ENCODE data around the gene ZNF442.
"Not testable (repeated sequence)": the region's sequence is repeated elsewhere in the genome, so short reads cannot be mapped to it uniquely, and the experiment has no call there.

ZNF442 gene

DNA sequence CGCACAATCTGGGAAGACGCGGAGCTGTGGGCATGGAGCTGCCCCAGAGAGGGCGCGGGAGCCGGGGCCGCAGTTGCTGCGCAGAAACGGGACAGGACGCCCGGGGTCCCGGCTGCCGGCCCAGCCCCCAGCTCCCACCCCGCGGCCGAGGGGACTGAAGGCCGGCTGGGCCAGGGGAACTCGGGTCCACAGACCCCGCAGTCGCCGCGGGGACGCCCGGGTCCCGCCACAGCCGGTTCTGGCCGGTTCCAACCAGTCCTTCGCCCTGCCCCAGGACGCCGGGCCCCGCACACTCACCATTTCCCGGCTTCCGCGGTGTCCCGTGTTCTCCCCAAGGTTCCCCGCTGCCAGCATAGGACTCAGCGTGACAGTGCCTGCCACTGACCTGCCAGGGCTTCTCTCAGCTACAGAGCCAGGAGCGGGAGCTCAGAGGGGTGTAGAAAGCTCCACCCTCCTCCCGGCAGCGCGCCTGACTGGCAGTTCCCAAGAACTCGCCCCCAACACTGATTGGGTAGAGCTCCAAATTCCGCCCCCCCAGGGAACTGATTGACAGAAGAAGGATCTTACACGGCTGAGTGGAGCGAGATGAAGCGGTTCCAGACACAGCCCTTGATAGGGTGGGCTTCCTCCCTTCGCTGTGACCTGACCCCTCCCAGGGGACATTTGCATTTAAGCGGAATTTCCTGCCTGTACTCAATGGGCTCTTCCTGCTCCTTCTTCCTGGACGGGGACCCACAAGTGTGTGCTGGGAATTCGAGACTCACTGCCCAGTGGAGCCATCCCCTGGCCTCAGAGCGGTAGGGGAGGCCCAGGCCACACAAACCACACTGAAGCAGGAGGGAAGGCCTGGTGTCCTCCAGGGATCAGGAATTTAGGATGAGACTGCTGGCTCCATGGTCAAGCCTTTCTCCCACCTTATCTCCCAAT lies at the start of gene ZNF442:
Gene ZNF442 (minus strand): TSS at position 448 of the 927 bp plus-strand sequence. CDS start 2,052 bp downstream, outside the sequence.
- DNase-seq = peak; percentile 79

DNA sequence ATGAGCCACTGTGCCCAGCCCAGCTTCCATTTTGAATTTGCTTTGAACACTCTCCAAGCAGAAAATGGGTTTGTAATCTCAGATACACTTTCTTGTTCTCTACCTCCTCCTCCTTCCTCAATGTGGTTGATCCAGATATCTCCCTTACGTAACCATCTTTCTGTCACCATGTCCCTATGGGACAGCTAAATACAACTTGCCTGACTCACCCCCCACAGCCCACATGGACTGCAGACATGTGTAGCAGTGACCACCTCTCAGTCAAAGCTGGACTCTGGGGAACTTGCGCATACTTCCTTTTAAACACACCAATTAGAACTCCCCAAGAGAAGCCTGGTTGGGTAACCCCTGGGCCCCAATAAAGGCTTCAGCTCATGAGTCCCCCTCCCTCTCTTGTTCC lies 46.4 kb upstream of the ZNF442 start:
- no peak for DNase-seq

DNA sequence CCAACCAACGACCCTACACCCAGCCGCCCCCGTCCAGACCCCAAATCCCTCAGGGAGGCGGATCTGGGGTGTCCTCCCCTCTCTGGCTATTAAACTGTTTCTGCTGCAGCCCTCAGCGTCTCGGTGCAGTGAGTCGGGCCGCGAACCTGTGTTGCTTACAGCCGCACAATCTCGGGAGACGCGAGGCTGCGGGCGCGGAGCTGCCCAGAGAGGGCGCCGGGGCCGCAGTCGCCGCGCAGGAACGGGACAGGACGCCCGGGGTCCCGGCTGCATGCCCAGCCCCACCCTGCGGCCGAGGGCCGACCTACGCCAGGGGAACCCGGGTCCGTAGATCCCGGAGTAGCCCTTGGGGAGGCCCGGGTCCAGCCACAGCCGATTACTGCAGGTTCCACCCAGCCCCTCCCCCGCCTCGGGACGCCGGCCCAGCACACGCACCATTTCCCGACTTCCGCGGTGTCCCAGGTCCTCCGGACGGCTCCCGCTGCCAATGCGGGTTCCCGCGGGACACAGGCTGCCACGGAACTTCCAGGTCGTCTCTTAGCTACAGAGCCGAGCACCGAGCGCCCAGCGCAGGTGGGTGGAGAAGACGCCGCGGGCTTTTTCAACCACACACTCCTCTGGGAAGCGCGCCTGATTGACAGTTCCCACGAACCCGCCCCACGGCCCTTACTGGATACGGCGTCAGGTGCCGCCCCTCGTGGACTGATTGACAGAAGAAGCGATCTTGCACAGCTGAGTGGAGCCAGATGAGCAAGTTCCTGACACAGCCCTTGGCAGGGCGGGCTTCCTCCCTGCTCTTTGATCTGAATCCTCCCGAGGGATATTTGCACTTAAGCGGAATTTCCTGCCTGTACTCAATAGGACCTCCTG lies 35.4 kb upstream of the ZNF442 start, which contains the start of gene ZNF799:
Gene ZNF799 (minus strand): TSS at position 639 of the 870 bp plus-strand sequence. CDS start 201 bp downstream, at position 438.
- peak; percentile 92 for DNase-seq

DNA sequence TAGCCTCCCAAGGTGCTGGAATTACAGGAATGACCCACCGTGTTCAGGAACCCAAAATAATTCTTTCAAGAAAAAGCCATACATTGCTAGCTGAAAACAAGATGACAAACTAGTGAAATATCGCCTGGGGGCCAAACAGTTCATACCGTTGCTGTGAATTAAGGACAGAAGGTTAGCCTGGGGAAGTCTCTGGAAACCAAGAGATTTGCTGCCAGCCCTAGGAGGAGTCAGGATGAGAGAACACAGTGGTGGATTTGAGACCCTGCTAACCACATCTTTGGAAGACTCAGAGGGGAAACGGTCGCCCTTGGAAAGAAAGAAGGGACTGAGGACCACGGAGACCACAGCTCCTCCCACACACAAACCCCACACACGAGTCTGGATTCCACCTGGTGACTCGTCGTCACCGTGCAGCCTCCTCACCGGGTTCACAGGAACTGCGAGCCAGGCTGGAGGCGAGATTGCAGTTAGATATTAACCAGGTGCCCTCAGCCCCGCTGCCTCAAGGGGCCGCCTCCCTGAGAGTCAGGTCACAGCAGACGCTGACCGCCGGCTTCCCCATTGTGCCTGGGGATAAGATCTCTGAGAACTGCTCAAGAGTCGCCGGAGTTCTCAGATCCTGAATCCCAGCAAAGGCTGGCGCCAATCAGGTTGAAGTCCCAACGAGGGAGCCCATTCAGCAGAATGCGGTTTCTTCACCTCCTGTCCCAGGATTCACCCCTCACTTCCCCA lies 34.6 kb upstream of the ZNF442 start:
- DNase-seq = not testable (repeated sequence)

DNA sequence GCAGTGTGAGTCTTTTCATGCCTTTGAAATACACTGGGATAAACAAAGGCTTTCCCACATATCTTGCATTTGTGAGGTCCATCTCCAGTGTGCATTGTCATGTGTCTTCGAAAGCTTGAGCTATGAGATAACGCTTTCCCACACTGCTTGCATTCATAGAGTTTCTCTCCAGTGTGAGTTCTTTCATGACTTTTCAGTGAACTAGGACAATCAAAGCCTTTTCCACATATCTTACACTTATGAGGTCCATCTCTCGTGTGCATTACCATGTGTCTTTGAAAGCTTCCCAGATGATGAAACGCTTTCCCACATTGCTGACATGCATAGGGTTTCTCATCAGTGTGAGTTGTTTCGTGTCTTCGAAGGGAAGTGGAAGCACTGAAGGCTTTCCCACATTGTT lies 25.7 kb upstream of the ZNF442 start:
- not testable (repeated sequence) for DNase-seq

DNA sequence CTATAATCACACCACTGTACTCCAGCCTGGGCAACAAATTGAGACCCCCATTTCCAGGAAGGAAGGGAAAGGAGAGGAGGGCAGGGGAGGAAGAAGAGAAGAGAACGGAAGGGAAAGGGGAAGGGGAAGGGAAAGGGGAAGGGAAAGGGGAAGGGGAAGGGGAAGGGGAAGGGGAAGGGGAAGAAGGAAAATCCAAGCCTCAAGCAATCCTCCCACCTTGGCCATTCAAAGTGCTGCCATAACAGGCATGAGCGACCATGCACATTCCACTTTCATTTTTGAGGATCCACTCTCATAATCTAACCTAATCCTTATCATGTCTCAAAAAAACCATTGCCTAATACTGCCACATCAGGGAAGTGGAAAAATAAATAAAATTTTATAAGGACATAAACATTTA lies 20.9 kb upstream of the ZNF442 start:
- not testable (repeated sequence) for DNase-seq

DNA sequence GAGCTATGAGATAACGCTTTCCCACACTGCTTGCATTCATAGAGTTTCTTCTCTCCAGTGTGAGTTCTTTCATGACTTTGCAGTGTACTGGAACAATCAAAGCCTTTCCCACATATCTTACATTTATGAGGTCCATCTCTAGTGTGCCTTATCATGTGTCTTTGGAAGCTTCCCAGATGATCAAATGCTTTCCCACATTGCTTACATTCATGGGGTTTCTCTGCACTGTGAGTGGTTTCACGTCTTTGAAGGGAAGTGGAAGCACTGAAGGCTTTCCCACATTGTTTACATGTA lies 14.9 kb upstream of the ZNF442 start:
- no peak for DNase-seq

DNA sequence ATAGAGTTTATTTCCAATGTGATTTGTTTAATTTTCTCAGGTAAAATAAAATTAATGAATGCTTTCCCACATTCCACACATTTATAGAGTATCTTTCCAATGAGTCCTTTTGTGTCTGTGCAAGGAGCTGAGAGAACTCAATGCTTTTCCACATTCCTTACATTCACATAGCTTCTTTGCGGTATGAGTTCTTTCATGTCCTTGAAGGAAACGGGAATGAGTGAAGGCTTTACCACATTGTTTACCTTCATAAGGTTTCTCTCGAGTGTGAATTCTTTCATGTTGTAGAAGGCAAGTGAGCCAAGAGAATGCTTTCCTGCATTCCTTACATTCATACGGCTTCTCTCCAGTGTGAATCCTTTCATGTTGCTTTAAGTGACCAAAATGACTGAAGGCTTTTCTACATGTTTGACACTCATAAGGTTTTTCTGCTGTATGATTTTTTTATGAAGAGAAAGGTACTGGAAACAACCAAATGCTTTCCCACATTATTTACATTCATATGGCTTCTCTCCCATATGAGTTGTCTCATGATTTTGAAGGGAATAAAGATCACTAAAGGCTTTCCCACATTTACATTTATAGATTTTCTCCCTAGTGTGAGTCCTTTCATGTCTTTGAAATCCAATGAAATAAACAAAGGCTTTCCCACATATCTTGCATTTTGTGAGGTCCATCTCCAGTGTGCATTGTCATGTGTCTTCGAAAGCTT lies 14.4 kb upstream of the ZNF442 start:
- no peak for DNase-seq

DNA sequence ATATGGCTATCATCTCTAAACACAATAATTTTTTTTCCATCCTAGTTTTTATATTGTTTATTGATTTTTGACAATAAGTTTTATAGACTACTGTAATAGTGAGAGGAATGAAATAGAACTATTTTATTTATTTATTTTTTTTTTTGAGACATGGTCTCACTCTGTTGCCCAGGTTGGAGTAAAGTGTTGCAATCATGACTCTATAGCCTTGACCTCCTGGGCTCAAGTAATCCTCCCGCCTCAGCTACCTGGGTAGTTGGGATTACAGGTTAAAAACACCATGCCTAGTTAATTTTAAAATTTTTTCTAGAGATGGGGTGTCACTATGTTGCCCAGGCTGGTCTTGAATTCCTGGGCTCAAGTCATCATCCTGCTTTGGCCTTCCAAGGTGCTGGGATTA lies 8.5 kb upstream of the ZNF442 start:
- DNase-seq = no peak

DNA sequence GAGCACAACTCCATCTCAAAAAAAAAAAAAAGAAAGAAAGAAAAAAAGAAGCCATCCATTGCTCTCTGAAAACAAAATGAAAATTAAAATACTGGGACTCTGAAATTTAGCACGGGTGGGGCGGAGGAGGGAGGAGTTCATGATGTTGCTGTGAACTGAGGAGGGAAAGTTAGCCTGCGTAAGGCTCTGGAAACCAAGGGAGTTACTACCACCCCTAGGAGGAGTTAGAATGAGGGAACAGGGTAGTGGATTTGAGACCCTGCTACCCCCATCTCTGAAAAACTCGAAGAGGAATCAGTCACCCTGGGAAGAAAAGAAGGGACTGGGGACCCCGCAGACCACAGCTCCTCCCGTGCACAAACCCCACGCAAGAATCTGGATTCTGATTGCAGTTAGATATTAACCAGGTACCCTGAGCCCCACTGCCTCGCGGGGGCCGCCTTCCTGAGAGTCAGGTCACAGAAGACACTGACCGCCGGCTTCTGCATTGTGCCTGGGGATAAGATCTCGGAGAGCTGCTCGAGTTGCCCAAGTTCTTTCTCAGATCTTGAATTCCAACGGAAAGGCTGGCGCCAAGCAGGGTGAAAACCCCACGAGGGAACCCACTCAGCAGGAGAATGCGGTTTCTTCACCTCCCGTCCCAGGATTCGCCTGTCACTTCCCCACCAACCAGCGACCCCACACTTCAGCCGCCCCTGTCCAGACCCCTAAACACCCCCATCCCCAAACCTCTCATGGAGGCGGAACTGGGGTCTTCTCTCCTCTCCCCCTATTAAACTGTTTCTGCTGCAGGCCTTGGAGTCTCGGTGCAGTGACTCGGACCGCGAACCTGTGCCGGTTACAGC lies 870 bp downstream of the ZNF442 start:
- DNase-seq = no peak

DNA sequence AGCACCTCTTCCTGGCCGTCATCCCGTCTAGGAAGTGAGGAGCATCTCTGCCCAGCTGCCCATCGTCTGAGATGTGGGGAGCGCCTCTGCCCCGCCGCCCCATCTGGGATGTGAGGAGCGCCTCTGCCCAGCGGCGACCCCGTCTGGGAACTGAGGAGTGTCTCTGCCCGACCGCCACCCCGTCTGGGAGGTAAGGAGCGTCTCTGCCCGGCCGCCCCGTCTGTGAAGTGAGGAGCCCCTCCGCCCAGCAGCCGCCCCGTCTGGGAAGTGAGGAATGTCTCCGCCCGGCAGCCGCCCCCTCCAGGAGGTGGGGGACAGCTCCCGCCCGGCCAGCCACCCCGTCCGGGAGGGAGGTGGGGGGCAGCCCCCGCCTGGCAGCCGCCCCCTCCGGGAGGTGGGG lies 3.2 kb downstream of the ZNF442 start:
- not testable (repeated sequence) for DNase-seq

DNA sequence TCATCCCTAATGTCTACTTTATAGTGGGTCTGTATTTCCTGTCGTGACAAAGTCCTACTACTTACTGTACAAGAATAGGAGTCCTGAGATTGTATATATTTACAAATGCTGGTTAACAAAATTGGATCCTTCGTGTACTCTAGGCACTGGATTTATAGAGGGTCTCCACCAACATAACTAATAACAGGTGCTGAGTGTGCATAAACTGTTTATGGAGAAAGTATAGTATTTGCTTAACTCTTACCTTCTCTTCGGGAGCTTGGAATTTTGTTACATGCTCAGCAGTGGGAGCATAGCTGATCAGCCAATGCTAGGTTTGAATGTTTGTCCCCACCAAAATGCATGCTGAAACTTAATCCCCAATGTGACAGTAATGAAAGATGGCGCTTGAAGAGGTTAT lies 12.1 kb downstream of the ZNF442 start:
- no peak for DNase-seq

DNA sequence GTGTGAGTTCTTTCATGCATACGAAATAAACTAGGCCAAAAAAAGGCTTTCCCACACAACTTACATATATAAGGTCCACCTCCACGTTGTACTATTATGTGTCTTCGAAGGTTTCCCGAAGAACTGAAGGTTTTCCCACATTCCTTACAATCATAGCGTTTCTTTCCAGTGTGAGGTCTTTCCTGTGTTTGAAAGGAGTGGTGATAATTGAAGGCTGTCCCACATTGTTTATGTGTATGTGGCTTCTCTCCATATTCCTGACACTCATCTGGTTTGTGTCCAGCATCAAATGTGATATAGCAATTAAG lies 14.6 kb downstream of the ZNF442 start:
- no peak for DNase-seq

DNA sequence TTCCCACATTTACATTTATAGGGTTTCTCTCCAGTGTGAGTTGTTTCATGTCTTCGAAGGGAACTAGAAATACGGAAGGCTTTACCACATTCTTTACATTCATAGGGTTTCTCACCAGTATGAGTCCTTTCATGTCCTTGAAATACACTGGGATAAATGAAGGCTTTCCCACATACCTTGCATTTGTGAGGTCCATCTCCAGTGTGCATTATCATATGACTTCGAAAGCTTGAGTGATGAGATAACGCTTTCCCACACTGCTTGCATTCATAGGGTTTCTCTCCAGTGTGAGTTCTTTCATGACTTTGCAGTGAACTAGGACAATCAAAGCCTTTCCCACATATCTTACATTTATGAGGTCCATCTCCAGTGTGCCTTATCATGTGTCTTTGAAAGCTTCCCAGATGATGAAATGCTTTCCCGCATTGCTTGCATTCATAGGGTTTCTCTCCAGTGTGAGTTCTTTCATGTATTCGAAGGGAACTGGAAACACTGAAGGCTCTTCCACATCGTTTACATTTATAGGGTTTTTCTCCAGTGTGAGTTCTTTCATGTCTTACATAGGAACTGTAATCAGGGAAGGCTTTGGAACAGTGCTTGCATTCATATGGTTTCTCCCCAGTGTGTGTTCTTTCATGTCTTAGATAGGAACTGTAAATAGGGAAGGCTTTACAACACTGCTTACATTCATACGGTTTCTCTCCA lies 15.1 kb downstream of the ZNF442 start:
- DNase-seq = no peak

DNA sequence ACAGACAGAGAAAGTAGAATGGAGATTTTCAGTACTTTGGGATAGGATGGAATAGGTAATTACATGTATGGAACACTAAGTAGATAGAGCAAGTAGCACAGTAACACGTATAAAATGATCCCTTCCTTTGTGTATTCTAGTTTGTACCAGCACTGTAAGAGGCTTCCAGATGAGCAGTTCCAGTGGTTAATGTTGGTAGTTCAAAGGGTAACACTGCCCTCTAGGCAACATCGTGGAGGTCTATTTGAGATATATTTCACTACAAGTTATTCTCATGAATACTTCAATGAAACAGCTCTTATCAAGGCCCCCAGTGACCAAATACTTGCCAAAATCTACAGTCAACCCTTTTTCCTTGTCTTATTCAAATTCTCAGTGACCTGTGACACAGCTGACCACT lies 18.6 kb downstream of the ZNF442 start:
- DNase-seq = no peak

DNA sequence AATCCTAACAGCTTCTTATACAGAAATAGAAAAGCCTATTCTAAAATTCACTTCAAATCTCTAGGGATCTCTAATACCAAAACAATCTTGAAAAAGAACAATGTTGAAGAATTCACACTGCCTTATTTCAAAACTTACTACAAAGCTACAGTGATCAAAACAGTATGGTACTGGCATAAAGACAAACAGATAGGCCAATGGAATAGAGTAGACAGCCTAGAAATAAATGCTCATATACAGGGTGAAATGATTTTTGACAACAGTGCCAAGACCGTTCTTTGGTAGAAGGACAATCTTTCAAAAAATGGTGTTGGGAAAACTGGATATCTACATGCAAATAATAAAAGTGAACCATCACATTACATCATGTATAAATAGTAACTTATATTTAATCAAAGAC lies 20.3 kb downstream of the ZNF442 start:
- DNase-seq = no peak

DNA sequence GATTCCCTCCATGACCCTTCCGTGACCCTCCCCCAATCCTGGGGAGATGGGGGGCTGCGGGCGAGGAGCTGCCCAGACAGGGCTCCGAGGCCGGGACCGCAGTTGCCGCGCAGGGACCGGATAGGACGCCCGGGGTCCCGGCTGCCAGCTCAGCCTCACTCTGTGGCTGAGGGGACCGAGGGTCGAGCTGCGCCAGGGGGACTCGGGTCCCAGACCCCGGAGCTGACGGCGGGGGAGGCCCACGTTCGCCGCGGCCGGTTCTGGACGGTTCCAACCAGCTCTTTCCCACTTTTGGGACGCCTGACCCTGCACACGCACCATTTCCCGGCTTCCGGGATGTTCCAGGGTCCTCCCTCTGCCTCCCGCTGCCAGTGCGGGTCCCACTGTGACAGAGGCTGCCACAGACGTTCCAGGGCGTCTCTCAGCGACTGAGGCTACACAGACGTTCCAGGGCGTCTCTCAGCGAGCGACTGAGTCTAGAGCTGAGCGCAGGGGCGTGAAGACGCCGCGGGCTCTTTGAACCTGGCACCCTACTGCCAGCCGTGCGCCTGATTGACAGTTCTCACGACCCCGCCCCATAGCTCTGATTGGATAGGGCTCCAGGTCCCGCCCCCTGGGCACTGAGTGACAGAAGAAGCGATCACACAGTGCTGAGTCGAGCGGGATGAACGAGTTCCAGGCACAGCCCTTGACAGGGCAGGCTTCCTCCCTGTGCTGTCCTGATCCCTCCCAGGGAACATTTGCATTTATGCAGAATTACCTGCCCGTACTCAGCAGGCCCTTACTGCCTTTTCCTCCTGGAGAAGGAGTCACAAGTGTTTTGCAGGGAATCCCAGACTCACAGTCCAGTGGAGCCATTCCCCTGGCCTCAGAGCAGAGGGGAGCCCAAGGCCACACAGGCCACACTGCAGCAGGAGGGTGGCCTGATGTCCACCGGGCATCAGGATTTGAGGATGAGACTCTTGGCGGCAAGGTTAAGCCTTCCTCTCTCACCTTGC lies 32.0 kb downstream of the ZNF442 start, which contains the start of gene ZNF563:
Gene ZNF563 (minus strand): TSS at position 472 of the 998 bp plus-strand sequence. CDS start 151 bp downstream, at position 321.
- DNase-seq = peak; percentile 86

DNA sequence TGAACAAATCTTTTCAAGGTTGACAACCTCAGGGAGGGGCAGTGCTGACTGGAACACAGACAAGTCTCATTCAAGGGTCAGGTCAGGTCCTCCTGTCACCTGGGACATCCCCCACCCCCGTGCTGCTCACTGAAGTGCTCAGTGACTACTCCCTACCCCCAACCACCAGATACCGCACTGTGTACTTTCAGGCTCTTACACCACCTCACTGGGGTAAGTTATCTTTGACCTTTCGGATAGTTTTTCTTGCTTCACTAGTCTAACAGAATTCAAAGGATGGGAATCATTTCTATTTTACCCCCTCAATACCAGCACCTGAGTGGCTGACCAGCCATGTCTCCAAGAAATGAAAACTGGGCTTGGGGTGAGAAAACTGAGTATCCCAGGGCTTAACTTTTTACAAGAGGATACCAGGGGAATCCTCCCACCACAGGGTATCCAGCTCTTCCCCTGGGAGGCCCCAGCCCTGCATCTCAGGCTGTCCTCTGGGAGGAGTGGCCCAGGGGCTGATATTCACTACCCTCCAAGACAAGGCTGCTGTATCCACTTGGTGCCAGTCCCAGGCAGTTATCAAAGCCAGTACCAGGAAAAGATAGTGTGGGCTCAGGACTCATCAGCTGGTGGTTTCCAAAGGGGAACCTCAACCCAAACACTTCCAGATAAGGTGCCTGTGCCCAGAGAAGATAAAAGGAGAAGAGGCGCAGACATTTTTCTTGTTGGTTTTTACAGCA lies 34.1 kb downstream of the ZNF442 start:
- no peak for DNase-seq

DNA sequence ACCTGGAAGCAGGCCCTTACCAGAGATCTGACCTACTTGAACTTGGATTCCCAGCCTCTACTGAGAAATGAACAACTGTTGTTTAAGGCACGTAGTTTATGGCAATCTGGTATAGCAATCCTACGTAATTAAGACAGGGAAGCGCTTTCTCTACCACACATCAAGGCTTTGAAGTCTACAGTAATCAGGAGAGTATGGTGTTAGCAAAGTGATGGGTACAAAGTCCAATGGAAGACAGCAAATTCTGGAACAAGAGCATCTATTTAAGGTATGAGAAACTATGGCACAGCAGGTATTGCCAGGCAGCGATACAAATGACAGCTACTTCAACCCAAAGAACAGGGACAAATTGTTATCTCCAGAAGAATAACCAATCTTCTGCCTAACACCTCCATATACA lies 35.1 kb downstream of the ZNF442 start:
- DNase-seq = no peak
